H9 (cell line): ENCODE results near the gene CDH3. TPM values are rescaled to one million over a fixed set of nuclear protein-coding genes. Genes with fewer than 3 reads are reported as not detected.
A peak's percentile ranks its signal among the peaks of the same experiment; 100 is the strongest.

Experiments used
- DNase-seq: peaks from one replicate; pipeline ENCODE4 v3.0.0-alpha.2; 2017
- H2AFZ ChIP-seq: one replicate; pipeline ENCODE4 v1.6.1; 2013; ENCODE audit warnings: mild to moderate bottlenecking, low read length, control low read depth, moderate library complexity
- H2AK5ac ChIP-seq: 2 replicates; pipeline ENCODE4 v1.6.1; 2013; ENCODE audit warnings: low read length, control low read depth, mixed read lengths; ENCODE audit not compliant: insufficient read length
- H2BK120ac ChIP-seq: one replicate; pipeline ENCODE4 v1.6.1; 2013; ENCODE audit warnings: low read depth, mild to moderate bottlenecking, low read length, control low read depth, inconsistent platforms; ENCODE audit not compliant: poor library complexity, severe bottlenecking
- H2BK12ac ChIP-seq: 2 replicates; pipeline ENCODE4 v1.6.1; 2013; ENCODE audit warnings: low read length, control low read depth, mixed read lengths, low read depth; ENCODE audit not compliant: insufficient read length
- H2BK15ac ChIP-seq: 2 replicates; pipeline ENCODE4 v1.6.1; 2013; ENCODE audit warnings: low read depth, low read length, control low read depth
- H2BK20ac ChIP-seq: one replicate; pipeline ENCODE4 v1.6.1; 2013; ENCODE audit warnings: low read depth, mild to moderate bottlenecking, low read length, control low read depth, inconsistent platforms; ENCODE audit not compliant: poor library complexity, severe bottlenecking
- H2BK5ac ChIP-seq: 2 replicates; pipeline ENCODE4 v1.6.1; 2013; ENCODE audit warnings: low read length, control low read depth, mixed read lengths; ENCODE audit not compliant: insufficient read length
- H3K14ac ChIP-seq: 2 replicates; pipeline ENCODE4 v1.6.1; 2013; ENCODE audit warnings: low read length, control low read depth; ENCODE audit not compliant: insufficient read depth
- H3K18ac ChIP-seq: 2 replicates; pipeline ENCODE4 v1.6.1; 2013; ENCODE audit warnings: low read depth, mild to moderate bottlenecking, mixed read lengths, low read length, control low read depth; ENCODE audit not compliant: insufficient read length
- H3K23ac ChIP-seq: 2 replicates; pipeline ENCODE4 v1.6.1; 2013; ENCODE audit warnings: low read length, control low read depth, mixed read lengths, low read depth; ENCODE audit not compliant: insufficient read length
- H3K23me2 ChIP-seq: 2 replicates; pipeline ENCODE4 v1.6.1; 2013; ENCODE audit warnings: low read depth, mild to moderate bottlenecking, mixed read lengths, low read length, control low read depth; ENCODE audit not compliant: insufficient read length, poor library complexity, severe bottlenecking
- H3K27ac ChIP-seq: 2 replicates; pipeline ENCODE4 v1.5.1; 2013; ENCODE audit warnings: low read length, control low read depth, mixed read lengths, low read depth; ENCODE audit not compliant: insufficient read length
- H3K27me3 ChIP-seq: 2 replicates; pipeline ENCODE4 v1.6.1; 2013; ENCODE audit warnings: low read length, control low read depth, inconsistent platforms; ENCODE audit not compliant: insufficient read depth
- H3K4ac ChIP-seq: 2 replicates; pipeline ENCODE4 v1.6.1; 2013; ENCODE audit warnings: low read depth, mild to moderate bottlenecking, control low read depth, inconsistent platforms, low read length, moderate library complexity
- H3K4me1 ChIP-seq: 2 replicates; pipeline ENCODE4 v1.6.1; 2013; ENCODE audit warnings: low read length, control low read depth, inconsistent platforms; ENCODE audit not compliant: insufficient read depth
- H3K4me2 ChIP-seq: 2 replicates; pipeline ENCODE4 v1.6.1; 2013; ENCODE audit warnings: low read length, control low read depth, mixed read lengths; ENCODE audit not compliant: insufficient read length, insufficient read depth
- H3K56ac ChIP-seq: 2 replicates; pipeline ENCODE4 v1.6.1; 2013; ENCODE audit warnings: low read depth, mild to moderate bottlenecking, mixed read lengths, low read length, control low read depth; ENCODE audit not compliant: insufficient read length
- H3K79me1 ChIP-seq: 2 replicates; pipeline ENCODE4 v1.6.1; 2013; ENCODE audit warnings: low read depth, mild to moderate bottlenecking, moderate library complexity, low read length, control low read depth, inconsistent platforms; ENCODE audit not compliant: insufficient read depth, poor library complexity, severe bottlenecking
- H3K79me2 ChIP-seq: 2 replicates; pipeline ENCODE4 v1.6.1; 2013; ENCODE audit warnings: low read length, control low read depth, inconsistent platforms; ENCODE audit not compliant: insufficient read depth
- H3K9ac ChIP-seq: 2 replicates; pipeline ENCODE4 v1.6.1; 2013; ENCODE audit warnings: low read length, control low read depth, mixed read lengths; ENCODE audit not compliant: insufficient read length; ENCODE audit errors: extremely low read depth
- H3K9me3 ChIP-seq: one replicate; pipeline ENCODE4 v1.6.1; 2013; ENCODE audit warnings: low read depth, low read length, inconsistent platforms; ENCODE audit not compliant: control insufficient read depth
- H3T11ph ChIP-seq: one replicate; pipeline ENCODE4 v1.6.1; 2013; ENCODE audit warnings: mild to moderate bottlenecking, low read length, control low read depth, inconsistent platforms
- H4K20me1 ChIP-seq: one replicate; pipeline ENCODE4 v1.6.1; 2013; ENCODE audit not compliant: control insufficient read depth, insufficient read length, insufficient read depth
- H4K5ac ChIP-seq: 2 replicates; pipeline ENCODE4 v1.6.1; 2013; ENCODE audit warnings: low read depth, mild to moderate bottlenecking, mixed read lengths, low read length, control low read depth; ENCODE audit not compliant: insufficient read length
- H4K8ac ChIP-seq: replicated peaks from 2 replicates; pipeline ENCODE4 v1.6.1; 2013; ENCODE audit warnings: low read length, control low read depth, mixed read lengths, low read depth; ENCODE audit not compliant: insufficient read length
- H4K91ac ChIP-seq: 2 replicates; pipeline ENCODE4 v1.6.1; 2013; ENCODE audit warnings: low read depth, mild to moderate bottlenecking, moderate library complexity, mixed read lengths, low read length, control low read depth; ENCODE audit not compliant: insufficient read length
- H3K27ac Mint-ChIP-seq, 3 experiments: 2 replicates in 2 of 3; 3 replicates in 1 of 3; pipeline ENCODE4 v1.8.0; 2020 to 2021; ENCODE audit warnings: mixed read lengths in 3 of 3, mild to moderate bottlenecking in 1 of 3, moderate library complexity in 1 of 3
- H3K27me3 Mint-ChIP-seq: 2 replicates; pipeline ENCODE4 v1.8.0; 2021; ENCODE audit warnings: low read depth, mild to moderate bottlenecking, moderate library complexity, mixed read lengths
- H3K36me3 Mint-ChIP-seq, 3 experiments: 2 replicates in 2 of 3; 3 replicates in 1 of 3; pipeline ENCODE4 v1.8.0; 2020 to 2021; ENCODE audit warnings: low read depth in 3 of 3, mixed read lengths in 3 of 3; ENCODE audit not compliant: insufficient read depth in 1 of 3
- H3K4me1 Mint-ChIP-seq, 2 experiments: 2 replicates each; pipeline ENCODE4 v1.8.0; 2020; ENCODE audit warnings: mixed read lengths in 2 of 2
- H3K4me3 Mint-ChIP-seq, 2 experiments: 2 replicates in 1 of 2; 3 replicates in 1 of 2; pipeline ENCODE4 v1.8.0; 2020 to 2021; ENCODE audit warnings: mild to moderate bottlenecking in 2 of 2, mixed read lengths in 2 of 2, moderate library complexity in 1 of 2
- H3K9me3 Mint-ChIP-seq, 2 experiments: 2 replicates in 1 of 2; 3 replicates in 1 of 2; pipeline ENCODE4 v1.8.0; 2020; ENCODE audit warnings: mild to moderate bottlenecking in 2 of 2, mixed read lengths in 2 of 2, moderate library complexity in 1 of 2
- WGBS: extraction: QIAGEN DNeasy Blood & Tissue Kit; methylation state at CpG from one replicate; pipeline ENCODE4 v1.1.7; 2013; ENCODE audit warnings: missing lambda C conversion rate, low lambda C conversion rate, mixed read lengths; ENCODE audit not compliant: insufficient read length; ENCODE audit errors: extremely low coverage; 5-methylcytosine and 5-hydroxymethylcytosine counted together
- total RNA-seq: library from RNA; stranded (reverse); gene quantifications from 2 replicates; pipeline ENCODE4 v1.2.1, GENCODE V29; 2021
- TF ChIP-seq, protein P1 (sequence below): fragments of 200-600 bp; sonication (generic); conservative IDR thresholded peaks from 3 replicates; pipeline ENCODE4 v1.8.0; 2021; ENCODE audit warnings: antibody characterized with exemption, mild to moderate bottlenecking

Gene CDH3
- total RNA-seq, 1 experiment from 2014 or later: 97.2 TPM

- no peaks in the 10 kb centered on the region for H3K23me2 ChIP-seq
- H4K5ac ChIP-seq: no peak overlapping the region
- Mint-ChIP-seq H3K9me3 (no peaks in the 10 kb centered on the region), H3K4me3 (no peak overlapping the region), H3K36me3 (peaks cover 4 to 15% (median 11%) of the 10 kb centered on the region in 3 experiments; a peak in 6 of 7 replicates), H3K27ac (peak overlapping the region in 1 of 3 experiments; percentile 76; a peak in 1 of 7 replicates), H3K4me1 (peaks cover 25 to 30% of the 10 kb centered on the region in 2 experiments), H3K27me3 (no peaks in the 10 kb centered on the region)
- H3K18ac ChIP-seq: no peak overlapping the region
- no peaks in the 10 kb centered on the region for H3K9me3 ChIP-seq
- H2BK20ac ChIP-seq: no peak overlapping the region
- H3K27ac ChIP-seq: no peak overlapping the region
- H3K4me2 ChIP-seq: no peak overlapping the region
- no peak for DNase-seq
- WGBS: no CpG with 5 or more reads among the region's 2 CpGs
- H3K23ac ChIP-seq: no peak overlapping the region
- H3K27me3 ChIP-seq: no peaks in the 10 kb centered on the region
- H4K8ac ChIP-seq: no peak overlapping the region
- no peaks in the 10 kb centered on the region for H3K4me1 ChIP-seq
- no peak overlapping the region for H2AFZ ChIP-seq
- peaks cover 11% of the 10 kb centered on the region; the same call in 1 of the 2 replicates for H3K79me2 ChIP-seq
- H3K56ac ChIP-seq: no peak overlapping the region
- H2AK5ac ChIP-seq: no peak overlapping the region
- no peaks in the 10 kb centered on the region for H4K20me1 ChIP-seq
- no peak overlapping the region for H3K9ac ChIP-seq
- no peak overlapping the region for H3K14ac ChIP-seq
- H2BK12ac ChIP-seq: no peak overlapping the region
- no peak overlapping the region for H3T11ph ChIP-seq
- H4K91ac ChIP-seq: no peak overlapping the region
- no peak overlapping the region for H2BK5ac ChIP-seq
- H2BK15ac ChIP-seq: no peak overlapping the region
- TF ChIP-seq, protein P1, sequence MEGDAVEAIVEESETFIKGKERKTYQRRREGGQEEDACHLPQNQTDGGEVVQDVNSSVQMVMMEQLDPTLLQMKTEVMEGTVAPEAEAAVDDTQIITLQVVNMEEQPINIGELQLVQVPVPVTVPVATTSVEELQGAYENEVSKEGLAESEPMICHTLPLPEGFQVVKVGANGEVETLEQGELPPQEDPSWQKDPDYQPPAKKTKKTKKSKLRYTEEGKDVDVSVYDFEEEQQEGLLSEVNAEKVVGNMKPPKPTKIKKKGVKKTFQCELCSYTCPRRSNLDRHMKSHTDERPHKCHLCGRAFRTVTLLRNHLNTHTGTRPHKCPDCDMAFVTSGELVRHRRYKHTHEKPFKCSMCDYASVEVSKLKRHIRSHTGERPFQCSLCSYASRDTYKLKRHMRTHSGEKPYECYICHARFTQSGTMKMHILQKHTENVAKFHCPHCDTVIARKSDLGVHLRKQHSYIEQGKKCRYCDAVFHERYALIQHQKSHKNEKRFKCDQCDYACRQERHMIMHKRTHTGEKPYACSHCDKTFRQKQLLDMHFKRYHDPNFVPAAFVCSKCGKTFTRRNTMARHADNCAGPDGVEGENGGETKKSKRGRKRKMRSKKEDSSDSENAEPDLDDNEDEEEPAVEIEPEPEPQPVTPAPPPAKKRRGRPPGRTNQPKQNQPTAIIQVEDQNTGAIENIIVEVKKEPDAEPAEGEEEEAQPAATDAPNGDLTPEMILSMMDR: no peak
- no peak overlapping the region for H2BK120ac ChIP-seq
- peaks cover 2% of the 10 kb centered on the region for H3K79me1 ChIP-seq
- no peak overlapping the region for H3K4ac ChIP-seq
Measured at GRCh38 chr16:68656751-68657150, 11.6 kb downstream of the CDH3 start.
